GM19193 (cell line): ENCODE results near the gene CFTR.

Source experiments
- POLR2A ChIP-seq: IDR thresholded peaks from 4 replicates; pipeline ENCODE4 v1.6.1; 2011; ENCODE audit not compliant: insufficient read depth, insufficient read length; ENCODE audit errors: extremely low read depth

CFTR gene

DNA sequence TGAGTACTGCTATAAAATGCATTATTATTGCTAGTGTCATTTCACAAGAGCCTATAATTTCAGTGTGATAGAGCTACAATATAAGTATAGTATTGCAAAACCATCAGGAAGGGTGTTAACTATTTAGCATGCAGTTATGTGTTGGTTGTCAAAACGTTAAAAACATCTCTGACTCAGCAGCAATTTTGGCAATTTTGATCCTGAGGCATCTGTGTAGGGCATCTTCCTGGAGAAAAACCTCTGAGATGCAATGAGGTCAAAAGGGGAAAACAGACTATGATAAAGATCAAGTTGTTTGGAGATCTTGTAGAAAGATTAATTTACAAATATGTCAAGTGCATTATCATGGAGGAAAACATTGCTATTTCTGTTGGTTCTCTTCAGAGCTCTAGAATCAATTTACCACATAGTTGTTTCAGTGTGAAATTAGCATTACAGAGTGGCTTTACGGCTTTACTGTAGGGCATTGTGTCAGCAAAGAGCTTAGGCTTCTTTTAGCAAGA is 5.3 kb downstream of the CFTR start:
- no peak for TF ChIP-seq POLR2A

GRCh38 chr7:117489016-117489415 is 9.2 kb downstream of the CFTR start:
- no peak for TF ChIP-seq POLR2A

GRCh38 chr7:117489430-117489829 is 9.6 kb downstream of the CFTR start:
- TF ChIP-seq POLR2A: no peak

- TF ChIP-seq POLR2A: no peak
Measured at GRCh38 chr7:117489911-117490310, 10.1 kb downstream of the CFTR start.

GRCh38 chr7:117492649-117493048 is 12.8 kb downstream of the CFTR start:
- no peak for TF ChIP-seq POLR2A

GRCh38 chr7:117493460-117493859 is 13.6 kb downstream of the CFTR start:
- TF ChIP-seq POLR2A: no peak

DNA sequence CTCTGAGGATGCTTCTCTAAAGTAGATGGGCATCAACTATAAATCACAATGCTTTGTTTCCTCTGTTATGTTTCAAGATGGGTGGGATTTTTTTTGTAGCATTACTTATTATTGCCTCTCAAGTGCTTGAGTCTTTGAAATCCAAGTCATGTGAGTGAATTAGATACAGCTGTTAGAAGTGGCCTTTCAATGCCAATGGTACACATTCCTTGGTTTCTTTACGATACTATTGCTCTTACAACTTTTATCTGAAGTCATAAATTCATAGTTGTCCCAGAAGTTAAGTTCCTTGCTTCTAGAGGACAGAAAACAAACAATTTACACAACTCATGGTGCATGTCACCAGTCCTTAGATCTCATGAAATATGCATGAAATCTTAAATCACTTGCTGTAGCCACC is 15.5 kb downstream of the CFTR start:
- no peak for TF ChIP-seq POLR2A

DNA sequence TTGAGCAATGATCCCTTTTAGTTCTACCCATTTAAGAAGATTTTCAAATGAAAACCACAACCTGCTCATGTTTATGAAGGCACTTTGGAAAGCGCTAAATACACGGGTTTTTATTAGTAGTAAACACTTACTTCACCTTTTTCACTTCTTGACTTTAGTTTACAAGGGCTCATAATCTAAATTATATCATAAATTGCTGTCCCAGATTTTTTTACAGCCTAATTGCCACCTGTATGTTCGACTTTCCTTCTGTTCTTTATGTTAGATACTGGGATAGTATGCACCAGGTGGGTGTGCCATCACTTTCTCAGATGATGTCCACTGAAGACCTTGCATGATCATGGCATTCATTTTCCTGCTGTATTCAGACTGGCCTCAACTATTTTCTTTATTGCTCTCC is 22.5 kb downstream of the CFTR start:
- TF ChIP-seq POLR2A: no peak

DNA sequence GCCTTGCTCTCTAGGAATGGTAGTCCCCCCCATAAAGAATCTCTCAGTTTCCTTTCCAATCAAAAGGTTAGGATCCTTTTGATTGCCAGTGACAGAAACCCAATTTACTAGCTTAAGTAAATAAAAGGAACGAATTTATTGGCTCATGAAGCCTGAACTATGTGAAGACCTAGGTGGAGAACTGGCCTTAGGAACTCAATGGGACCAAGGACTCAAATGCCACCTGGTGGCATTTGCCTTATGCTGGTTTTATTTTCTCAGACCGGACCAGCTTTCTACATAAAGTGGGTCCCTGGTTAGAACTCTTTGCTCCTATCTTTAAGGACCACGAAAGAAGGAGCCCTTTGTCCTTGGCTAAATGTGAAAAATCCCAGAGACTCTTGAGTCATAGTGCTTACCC is 25.4 kb downstream of the CFTR start:
- TF ChIP-seq POLR2A: no peak

GRCh38 chr7:117508676-117509075 is 28.9 kb downstream of the CFTR start:
- TF ChIP-seq POLR2A: no peak

DNA sequence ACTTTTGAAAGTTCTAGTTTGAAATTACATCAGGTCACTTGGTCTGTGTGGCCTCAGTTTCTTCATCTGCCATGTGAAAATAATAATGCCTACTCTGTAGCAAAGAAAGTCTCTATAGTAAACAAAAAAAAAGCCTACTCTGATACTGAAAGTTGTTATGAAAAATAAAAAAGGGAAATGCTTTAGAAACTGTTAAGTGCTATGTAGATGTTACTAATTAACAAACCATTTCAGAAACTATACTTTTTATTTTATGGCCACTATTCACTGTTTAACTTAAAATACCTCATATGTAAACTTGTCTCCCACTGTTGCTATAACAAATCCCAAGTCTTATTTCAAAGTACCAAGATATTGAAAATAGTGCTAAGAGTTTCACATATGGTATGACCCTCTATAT is 50.6 kb downstream of the CFTR start:
- TF ChIP-seq POLR2A: no peak

DNA sequence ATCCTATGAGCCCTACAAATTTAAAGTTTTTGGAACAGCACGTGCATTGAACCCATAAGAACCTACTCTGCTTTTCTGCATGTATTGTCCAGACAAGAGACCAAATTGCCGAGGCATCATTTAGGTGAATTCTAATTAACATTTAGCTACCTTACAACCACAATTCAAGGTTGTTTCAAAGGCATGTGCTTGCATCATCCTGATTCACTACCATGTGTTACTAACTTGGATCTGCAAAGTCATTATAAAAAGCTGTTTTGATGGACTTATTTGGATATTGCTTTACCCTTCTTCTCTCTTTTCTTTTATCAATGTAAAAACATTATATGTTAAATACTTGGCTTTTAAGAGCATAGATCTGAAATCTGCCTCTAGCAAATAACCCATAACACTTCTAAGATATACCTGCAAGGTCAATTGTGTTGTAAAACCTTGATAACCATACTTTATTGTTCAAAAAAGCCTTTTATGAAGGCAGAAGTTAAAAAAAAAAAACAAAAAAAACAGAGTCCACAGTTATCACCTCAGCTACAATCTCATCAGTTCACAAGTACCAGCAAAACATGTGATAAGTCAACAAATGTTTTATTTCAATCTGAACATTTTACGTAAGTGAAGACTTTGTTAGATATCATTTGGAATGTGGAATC is 51.9 kb downstream of the CFTR start:
- no peak for TF ChIP-seq POLR2A

GRCh38 chr7:117538053-117538452 is 58.2 kb downstream of the CFTR start:
- no peak for TF ChIP-seq POLR2A

DNA sequence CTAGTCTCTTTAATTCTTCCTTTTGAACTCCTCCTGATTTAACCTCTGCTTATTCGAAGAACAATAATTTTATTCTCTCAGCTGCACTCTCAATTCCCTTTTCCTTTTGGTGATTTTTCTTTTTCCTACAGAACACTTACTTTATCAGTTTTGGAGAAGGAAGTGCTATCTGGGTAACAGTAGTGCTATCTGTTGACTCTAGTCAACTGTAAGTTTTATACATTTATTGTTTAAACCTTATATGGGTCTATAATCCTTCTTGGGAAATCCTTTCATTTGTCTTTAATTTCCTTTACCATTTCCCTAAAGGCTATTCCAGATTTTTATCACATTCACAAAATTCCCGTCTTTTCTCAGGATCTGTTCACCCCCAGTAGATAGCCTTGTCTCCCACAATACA is 64.2 kb downstream of the CFTR start:
- no peak for TF ChIP-seq POLR2A

GRCh38 chr7:117548035-117548434 is 68.2 kb downstream of the CFTR start:
- no peak for TF ChIP-seq POLR2A

GRCh38 chr7:117550625-117551024 is 70.8 kb downstream of the CFTR start:
- no peak for TF ChIP-seq POLR2A

DNA sequence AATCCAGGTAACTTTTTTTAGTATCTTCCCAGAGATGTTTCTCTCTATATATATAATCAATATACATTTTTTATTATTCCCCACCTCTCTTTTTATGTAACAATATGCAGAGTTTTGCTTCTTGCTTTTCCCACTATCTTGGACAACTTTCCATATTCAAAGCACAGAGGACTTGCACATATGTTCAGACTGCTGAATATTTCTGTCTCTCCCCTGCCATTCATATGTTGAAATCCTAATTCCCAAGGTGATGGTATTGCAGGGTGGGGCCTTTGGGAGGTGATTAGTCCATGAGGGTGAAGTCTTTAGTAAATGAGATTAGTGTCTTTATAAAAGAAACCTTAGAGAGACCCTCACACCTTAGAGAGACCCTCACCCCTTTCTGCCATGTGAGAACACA is 72.8 kb downstream of the CFTR start:
- TF ChIP-seq POLR2A: no peak

DNA sequence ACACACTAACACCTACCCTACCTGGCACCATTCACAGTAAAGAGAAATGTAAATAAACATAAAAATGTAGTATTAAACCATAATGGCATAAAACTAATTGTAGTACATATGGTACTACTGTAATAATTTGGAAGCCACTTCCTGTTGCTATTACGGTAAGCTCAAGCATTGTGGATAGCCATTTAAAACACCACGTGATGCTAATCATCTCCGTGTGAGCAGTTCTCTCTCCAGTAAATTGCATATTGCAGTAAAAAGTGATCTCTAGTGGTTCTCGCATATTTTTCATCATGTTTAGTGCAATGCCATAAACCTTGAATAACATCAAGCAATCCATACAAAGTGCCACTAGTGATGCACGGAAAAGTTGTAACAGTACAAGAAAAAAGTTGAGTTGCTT is 75.4 kb downstream of the CFTR start:
- TF ChIP-seq POLR2A: no peak

DNA sequence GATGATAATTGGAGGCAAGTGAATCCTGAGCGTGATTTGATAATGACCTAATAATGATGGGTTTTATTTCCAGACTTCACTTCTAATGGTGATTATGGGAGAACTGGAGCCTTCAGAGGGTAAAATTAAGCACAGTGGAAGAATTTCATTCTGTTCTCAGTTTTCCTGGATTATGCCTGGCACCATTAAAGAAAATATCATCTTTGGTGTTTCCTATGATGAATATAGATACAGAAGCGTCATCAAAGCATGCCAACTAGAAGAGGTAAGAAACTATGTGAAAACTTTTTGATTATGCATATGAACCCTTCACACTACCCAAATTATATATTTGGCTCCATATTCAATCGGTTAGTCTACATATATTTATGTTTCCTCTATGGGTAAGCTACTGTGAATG is 79.6 kb downstream of the CFTR start:
- no peak for TF ChIP-seq POLR2A
